ENCODE data around the gene SCML1.

The SCML1 gene

GRCh38 chrX:17736856-17737709 lies at the start of gene SCML1:
Gene SCML1 (plus strand): TSS chrX:17737493. CDS start chrX:17744187, 6,694 bp downstream.
- no peak for TF ChIP-seq CTCF (IDR thresholded peaks at IDR 0.05; ENCODE audit: insufficient read depth, missing control alignments)
- FAIRE-seq (no peak), DNase-seq (ENCODE audit: insufficient read length, low spot score) (peak; percentile 31)

- FAIRE-seq = no peak
- DNase-seq (ENCODE audit: insufficient read length, low spot score) = no peak
- TF ChIP-seq CTCF (IDR thresholded peaks at IDR 0.05; ENCODE audit: insufficient read depth, missing control alignments) = no peak
Measured at GRCh38 chrX:17687648-17688047, 49.6 kb upstream of the SCML1 start.

GRCh38 chrX:17689971-17690409 lies 47.3 kb upstream of the SCML1 start:
- peak; percentile 96 for FAIRE-seq

GRCh38 chrX:17692709-17693346 lies 44.5 kb upstream of the SCML1 start:
- TF ChIP-seq CTCF (IDR thresholded peaks at IDR 0.05; ENCODE audit: insufficient read depth, missing control alignments) = no peak
- DNase-seq (ENCODE audit: insufficient read length, low spot score) (no peak), FAIRE-seq (peak; percentile 95)

More at GRCh38 chrX:17689971-17690409, 47.3 kb upstream of the SCML1 start:
- peak; percentile 61 for TF ChIP-seq CTCF (IDR thresholded peaks at IDR 0.05; ENCODE audit: insufficient read depth, missing control alignments)
- peak; percentile 20 for DNase-seq (ENCODE audit: insufficient read length, low spot score)

GRCh38 chrX:17697191-17697590 lies 40.1 kb upstream of the SCML1 start:
- no peak for DNase-seq (ENCODE audit: insufficient read length, low spot score)
- no peak for FAIRE-seq
- TF ChIP-seq CTCF (IDR thresholded peaks at IDR 0.05; ENCODE audit: insufficient read depth, missing control alignments) = peak; percentile 18

GRCh38 chrX:17700976-17701375 lies 36.3 kb upstream of the SCML1 start:
- FAIRE-seq (no peak), DNase-seq (ENCODE audit: insufficient read length, low spot score) (no peak)
- no peak for TF ChIP-seq CTCF (IDR thresholded peaks at IDR 0.05; ENCODE audit: insufficient read depth, missing control alignments)

- no peak for TF ChIP-seq CTCF (IDR thresholded peaks at IDR 0.05; ENCODE audit: insufficient read depth, missing control alignments)
- FAIRE-seq = no peak
- no peak for DNase-seq (ENCODE audit: insufficient read length, low spot score)
Measured at GRCh38 chrX:17703201-17703600, 34.1 kb upstream of the SCML1 start.
